Stimulated activated CD8-positive, alpha-beta memory T cell treated with anti-CD3 and anti-CD28 coated beads, Interleukin-15, amount 100 ng/mL, for 48 hours (primary cell): Measurements from ENCODE around the gene TBCEL.

Experiments used
- DNase-seq, 2 donors: peaks; one replicate each; pipeline ENCODE4 v3.0.0-alpha.2; 2020; ENCODE audit warnings: low read depth in 2 of 2

Gene TBCEL

GRCh38 chr11:121066623-121067022, 42.7 kb downstream of the TBCEL start:
- no peak for DNase-seq

DNA sequence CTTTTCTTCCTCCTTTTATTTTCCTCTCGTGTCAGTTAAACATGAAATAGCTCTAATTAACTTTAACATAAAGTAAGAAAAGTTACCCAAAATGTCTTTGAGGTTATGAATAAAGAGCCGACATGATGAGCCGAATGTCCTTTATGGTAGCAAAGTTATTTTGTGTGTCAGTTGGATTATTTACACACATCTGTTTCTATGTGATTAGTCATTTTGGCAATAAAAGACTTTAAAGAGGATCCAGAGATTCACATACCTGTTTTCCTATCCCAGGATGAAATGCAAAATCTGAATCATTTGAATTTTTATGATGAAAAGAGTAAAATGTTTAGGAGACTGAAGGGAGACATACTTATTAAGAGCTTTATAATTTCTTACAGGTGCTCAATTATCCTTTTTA, 43.1 kb downstream of the TBCEL start:
- no peak for DNase-seq

GRCh38 chr11:121067453-121067852, 43.6 kb downstream of the TBCEL start:
- DNase-seq = no peak

DNA sequence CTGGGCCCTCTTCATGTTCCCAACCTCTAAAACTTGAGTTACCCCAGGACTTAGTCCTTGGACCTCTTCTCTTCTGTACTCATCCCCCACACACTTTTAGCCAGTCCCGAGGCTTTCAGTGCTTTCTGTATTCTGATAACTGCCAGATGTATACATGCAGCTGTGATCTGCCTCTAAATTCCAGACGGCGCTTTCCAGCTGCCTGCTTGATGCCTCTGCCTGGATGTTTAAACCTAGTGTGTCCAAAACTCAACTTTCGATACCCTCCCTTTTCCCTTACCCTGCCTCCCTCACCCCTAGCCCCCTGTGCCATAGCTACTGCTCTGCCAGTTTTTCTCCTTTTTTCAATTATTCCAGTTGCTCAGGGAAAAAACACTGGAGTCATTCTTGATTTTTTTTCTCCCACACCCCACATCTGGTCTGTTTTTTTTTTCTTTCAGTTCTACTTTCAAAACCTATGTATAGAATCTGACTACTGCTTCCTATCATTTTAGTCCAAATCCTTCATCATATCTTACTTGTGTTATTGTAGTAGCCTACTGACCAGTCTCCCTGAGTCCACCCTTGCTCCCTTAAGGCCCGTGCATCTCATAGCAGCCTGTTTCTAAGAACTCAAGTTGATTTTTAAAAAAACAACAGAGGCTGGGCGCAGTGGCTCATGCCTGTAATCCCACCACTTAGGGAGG, 44.2 kb downstream of the TBCEL start:
- no peak for DNase-seq

DNA sequence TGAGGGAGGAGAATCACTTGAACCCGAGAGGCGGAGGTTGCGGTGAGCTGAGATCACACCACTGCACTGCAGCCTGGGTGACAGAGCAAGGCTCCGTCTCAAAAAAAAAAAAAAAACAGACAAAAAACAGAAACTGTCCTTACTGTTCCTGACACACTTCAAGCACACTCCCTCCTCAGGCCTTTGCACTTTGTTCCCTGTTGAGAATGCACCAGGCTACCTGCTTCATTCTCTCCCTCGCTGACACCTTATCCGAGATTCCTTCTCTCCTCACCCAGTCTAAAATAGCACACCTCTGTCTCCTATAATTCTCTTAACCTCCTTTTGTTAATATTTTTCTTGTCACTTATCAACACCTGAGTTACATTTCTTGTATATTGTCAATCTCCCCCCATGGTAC, 44.9 kb downstream of the TBCEL start:
- no peak for DNase-seq

GRCh38 chr11:121070951-121071845, 47.3 kb downstream of the TBCEL start:
- no peak for DNase-seq

GRCh38 chr11:121071846-121072450, 48.0 kb downstream of the TBCEL start:
- no peak for DNase-seq

GRCh38 chr11:121081321-121081720, 57.4 kb downstream of the TBCEL start:
- DNase-seq = no peak

DNA sequence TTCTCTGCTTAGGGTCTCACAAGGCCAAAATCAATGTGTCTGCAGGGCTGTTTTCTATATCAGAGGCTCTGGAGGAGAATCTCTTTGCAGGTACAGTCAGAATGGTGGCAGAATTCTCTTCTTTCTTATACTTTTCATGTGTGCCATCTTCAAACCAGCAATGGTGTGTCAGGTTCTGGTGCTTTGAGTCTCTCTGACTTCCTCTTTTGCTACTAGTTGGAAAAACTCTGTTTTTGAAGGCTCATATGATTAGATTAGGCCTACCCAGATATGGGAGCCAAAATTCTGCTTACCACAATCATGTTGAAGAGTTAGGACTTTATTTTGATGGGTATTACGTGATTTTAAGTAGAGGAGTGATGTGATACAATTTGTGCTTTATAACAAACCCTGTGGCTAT, 58.3 kb downstream of the TBCEL start:
- no peak for DNase-seq

DNA sequence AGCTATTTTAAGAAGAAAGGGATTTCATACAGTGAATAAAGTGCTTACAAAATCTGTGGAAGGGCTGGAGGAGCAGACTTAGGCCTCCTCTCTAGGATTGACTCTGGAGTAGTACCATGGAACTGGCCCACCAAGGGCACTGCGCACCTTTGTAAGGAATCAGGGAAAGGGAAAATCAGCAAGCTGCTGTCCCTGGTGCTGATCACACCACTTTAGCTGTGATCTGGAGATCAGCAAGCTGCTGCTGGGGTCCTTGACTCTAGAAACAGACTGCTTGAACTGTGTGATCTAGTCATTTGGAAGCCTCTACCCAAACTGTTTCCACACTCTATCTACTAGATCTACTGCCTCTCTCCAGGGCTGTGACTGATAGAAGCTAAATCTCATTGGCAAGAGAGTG, 58.8 kb downstream of the TBCEL start:
- no peak for DNase-seq

DNA sequence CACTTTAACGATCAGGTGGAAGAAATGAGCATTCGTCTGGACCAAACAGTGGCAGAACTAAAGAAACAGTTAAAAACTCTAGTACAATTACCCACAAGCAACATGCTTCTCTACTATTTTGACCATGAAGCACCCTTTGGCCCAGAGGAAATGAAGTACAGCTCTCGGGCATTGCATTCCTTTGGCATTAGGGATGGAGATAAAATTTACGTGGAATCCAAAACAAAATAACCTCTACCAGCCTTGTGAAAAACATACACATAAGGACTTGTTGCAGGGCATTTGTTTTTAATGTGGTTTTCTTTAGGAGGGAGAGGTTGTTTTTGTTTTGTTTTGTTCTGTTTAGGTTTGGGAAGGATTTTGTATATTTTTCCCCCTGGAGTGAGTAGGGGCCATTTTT, 63.0 kb downstream of the TBCEL start:
- no peak for DNase-seq

DNA sequence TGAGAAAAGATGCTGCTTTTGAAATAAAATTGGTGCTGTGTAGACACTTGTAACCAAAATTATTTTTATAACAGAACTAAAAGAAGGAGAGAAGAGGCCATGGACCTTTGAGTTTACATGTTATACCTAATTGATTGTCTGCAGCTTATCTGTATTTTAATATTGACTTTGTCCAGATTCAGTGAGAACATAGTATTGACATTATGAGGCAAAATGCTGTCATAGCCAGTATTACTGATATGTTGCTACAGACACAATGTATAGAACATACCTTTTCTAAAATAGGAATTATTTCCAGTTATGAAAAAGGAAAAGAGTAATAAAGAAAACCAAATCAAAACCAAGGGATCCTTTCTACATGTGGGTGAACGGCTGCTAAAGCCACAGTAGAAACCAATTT, 65.7 kb downstream of the TBCEL start:
- no peak for DNase-seq

DNA sequence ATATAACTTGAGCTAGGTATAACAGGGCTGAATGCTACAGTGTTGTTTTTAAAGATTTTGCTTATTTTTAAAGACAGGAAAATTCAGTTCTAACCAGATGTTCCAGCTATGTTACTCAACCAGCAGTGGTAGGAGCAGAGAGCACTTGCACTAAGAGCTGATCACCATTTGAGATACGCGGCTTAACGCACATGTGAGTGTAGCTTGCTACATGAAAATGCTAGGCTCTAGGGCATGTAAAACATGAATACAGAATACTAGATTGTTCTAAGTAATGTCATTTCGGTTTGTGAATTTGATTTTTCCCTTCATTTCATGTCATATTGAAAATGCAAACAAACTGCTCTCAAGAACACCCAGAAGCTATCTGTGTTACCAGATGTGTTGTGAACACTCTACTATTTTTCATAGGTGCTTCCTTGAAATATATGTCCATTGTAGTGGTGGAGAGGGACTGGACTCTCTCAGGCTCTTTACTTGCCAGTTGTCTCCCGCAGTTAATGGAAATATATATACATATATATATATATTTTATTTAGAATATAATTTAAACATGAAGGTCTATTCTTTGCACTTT, 66.3 kb downstream of the TBCEL start:
- DNase-seq = no peak

DNA sequence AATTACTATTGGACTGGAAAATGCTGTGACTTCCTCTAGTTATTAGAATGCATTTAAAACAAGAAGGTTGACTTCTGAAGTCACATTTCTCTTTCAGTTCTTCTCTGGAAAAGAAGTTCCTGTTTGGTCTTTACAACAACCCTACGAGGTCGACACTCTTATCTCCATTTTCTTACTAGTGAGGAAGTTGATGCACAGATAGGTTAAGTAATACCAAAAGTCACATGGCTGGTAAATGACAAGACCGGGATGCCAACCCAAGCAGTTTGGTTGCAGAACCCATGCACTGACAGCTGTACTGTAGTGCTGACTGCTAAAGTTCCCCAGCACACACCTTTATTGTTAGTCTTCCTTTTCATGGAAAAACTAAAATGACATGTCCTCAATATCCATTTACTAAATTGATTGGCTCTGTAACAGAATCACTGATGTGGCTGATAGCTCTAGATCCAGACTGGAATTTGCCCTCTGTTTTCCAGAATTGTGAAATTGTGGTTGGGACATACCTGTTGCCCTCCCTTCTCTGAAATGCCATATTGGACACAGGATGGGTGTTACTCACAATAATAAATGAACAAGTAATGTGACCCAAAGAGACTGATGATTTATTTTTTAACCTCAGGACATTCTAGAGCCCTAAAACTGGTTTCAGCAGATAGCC, 67.7 kb downstream of the TBCEL start:
- DNase-seq = no peak

GRCh38 chr11:121095561-121095960, 71.7 kb downstream of the TBCEL start:
- DNase-seq = no peak

DNA sequence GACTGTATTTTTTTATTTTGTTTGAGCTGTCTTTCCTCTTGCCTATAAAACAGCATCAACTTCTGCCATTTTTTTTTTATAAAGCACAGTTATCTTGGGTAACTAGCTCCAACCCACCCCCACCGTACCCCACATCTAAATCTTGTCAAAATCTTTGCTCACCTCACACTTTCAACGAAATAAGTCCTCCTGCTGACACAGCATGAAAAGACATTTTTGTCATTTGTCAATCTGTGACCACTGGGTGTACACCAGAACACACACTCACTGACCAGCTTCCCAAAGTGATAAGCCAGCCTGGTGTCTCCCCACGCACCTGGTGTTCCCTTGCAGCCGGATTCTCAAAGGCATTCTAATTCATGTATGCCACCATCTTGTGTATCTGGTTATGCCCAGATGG, 75.5 kb downstream of the TBCEL start:
- DNase-seq = no peak

DNA sequence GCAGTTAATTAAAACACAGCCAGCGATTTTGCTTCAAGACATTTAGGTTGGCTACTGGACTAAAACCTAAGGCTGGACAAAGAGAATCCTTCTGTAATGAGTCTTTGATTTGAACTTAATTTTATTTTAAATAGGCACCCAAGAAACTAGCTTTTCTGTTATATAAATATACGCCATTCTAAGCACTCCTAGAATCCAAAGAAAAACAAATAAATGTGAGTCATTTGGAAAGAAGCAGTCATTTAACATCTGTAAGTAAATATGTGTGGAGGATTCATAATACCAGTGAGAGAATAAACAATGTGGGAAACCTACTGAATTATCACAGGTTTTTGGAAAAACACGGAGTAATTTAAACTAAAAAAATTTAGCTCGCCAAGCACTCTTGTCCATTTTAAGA, 76.0 kb downstream of the TBCEL start:
- no peak for DNase-seq

DNA sequence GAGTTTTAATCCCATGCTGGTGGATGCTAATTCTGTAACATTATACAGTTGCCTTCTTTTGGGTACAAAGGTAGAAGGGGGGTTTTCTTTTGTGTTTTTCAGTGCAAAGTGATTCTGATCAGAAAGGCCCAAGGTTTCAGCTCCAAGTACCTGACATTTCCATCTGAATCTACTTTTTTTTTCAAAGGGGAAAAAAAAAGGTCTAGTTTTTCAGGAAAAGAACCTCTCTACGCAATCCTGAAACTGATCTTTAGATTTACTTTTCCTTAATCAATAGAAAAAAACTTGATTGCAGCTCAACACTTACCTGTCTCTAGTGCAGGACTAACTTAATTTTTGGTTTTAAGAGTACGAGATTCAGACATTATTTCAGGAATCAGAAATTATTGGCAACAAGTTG, 77.0 kb downstream of the TBCEL start, which contains the start of gene TECTA:
TSS of gene TECTA (plus strand) at position 301 of the 400 bp plus-strand sequence. CDS start 1,423 bp downstream, outside the sequence.
- no peak for DNase-seq

GRCh38 chr11:121104312-121104762, 80.4 kb downstream of the TBCEL start:
- DNase-seq = no peak

- DNase-seq = no peak
These were observed 81.2 kb downstream of the TBCEL start for GRCh38 chr11:121105063-121105480.

GRCh38 chr11:121105481-121106195, 81.7 kb downstream of the TBCEL start:
- DNase-seq = no peak
